Measurements from ENCODE around the gene POC1A.
A peak's percentile ranks its signal among the peaks of the same experiment; 100 is the strongest.
"Not testable (repeated sequence)": the region's sequence is repeated elsewhere in the genome, so short reads cannot be mapped to it uniquely, and the experiment has no call there.

The POC1A gene

GRCh38 chr3:52170217-52170616 is 16.0 kb upstream of the POC1A start:
- H3K9me3 ChIP-seq (ENCODE audit: control insufficient read depth, insufficient read depth, low read length); H3K9ac ChIP-seq (ENCODE audit: low read depth, low read length); H3K36me3 ChIP-seq (ENCODE audit: control insufficient read depth, insufficient read depth, low read length); H3K27me3 ChIP-seq (ENCODE audit: control insufficient read depth, insufficient read depth, low read length); H3K4me1 ChIP-seq (ENCODE audit: control insufficient read depth, insufficient read depth, low read length); H3K4me3 ChIP-seq (ENCODE audit: low read depth, low read length): not testable (repeated sequence)

GRCh38 chr3:52167240-52167639 is 13.0 kb upstream of the POC1A start:
- Histone ChIP-seq H3K4me3 (ENCODE audit: low read depth, low read length) (peak overlapping the region; percentile 31), H3K9me3 (ENCODE audit: control insufficient read depth, insufficient read depth, low read length) (no peaks in the 10 kb centered on the region), H3K36me3 (ENCODE audit: control insufficient read depth, insufficient read depth, low read length) (no peaks in the 10 kb centered on the region), H3K9ac (ENCODE audit: low read depth, low read length) (peak overlapping the region; percentile 41), H3K27me3 (ENCODE audit: control insufficient read depth, insufficient read depth, low read length) (no peaks in the 10 kb centered on the region), H3K4me1 (ENCODE audit: control insufficient read depth, insufficient read depth, low read length) (peaks cover 7% of the 10 kb centered on the region)

- H3K9ac ChIP-seq (ENCODE audit: low read depth, low read length), result no peak overlapping the region
- H3K27me3 ChIP-seq (ENCODE audit: control insufficient read depth, insufficient read depth, low read length), result no peaks in the 10 kb centered on the region
- H3K4me1 ChIP-seq (ENCODE audit: control insufficient read depth, insufficient read depth, low read length), result peaks cover 3% of the 10 kb centered on the region
- no peaks in the 10 kb centered on the region for H3K9me3 ChIP-seq (ENCODE audit: control insufficient read depth, insufficient read depth, low read length)
- no peaks in the 10 kb centered on the region for H3K36me3 ChIP-seq (ENCODE audit: control insufficient read depth, insufficient read depth, low read length)
- no peak overlapping the region for H3K4me3 ChIP-seq (ENCODE audit: low read depth, low read length)
Measured at GRCh38 chr3:52162250-52162872, 8.1 kb upstream of the POC1A start.

DNA sequence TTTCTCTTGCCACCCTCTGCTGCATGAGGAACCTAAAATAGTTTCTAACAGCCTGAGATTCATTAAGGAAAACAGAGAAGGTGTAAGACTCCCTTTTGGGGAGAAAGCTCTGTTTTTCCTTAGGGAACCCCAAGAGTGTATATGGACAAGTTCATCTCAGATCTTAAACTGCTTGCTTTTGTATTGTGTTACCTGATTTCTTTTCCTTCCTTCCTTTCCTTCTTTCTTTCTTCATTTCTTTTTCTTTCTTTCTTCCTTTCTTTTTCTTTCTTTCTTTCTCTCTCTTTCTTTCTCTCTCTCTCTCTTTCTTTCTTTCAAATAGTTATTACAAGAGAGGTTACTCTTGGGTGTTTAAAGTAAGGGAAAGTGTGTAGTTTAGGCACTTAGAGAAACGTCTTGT is 5.3 kb upstream of the POC1A start:
- no peaks in the 10 kb centered on the region for H3K4me1 ChIP-seq (ENCODE audit: control insufficient read depth, insufficient read depth, low read length)
- no peaks in the 10 kb centered on the region for H3K27me3 ChIP-seq (ENCODE audit: control insufficient read depth, insufficient read depth, low read length)
- H3K9ac ChIP-seq (ENCODE audit: low read depth, low read length), result no peak overlapping the region
- H3K9me3 ChIP-seq (ENCODE audit: control insufficient read depth, insufficient read depth, low read length), result no peaks in the 10 kb centered on the region
- H3K36me3 ChIP-seq (ENCODE audit: control insufficient read depth, insufficient read depth, low read length), result no peaks in the 10 kb centered on the region
- no peak overlapping the region for H3K4me3 ChIP-seq (ENCODE audit: low read depth, low read length)

- H3K4me1 ChIP-seq (ENCODE audit: control insufficient read depth, insufficient read depth, low read length), result peaks cover 2% of the 10 kb centered on the region
- H3K9me3 ChIP-seq (ENCODE audit: control insufficient read depth, insufficient read depth, low read length), result no peaks in the 10 kb centered on the region
- no peak overlapping the region for H3K4me3 ChIP-seq (ENCODE audit: low read depth, low read length)
- H3K36me3 ChIP-seq (ENCODE audit: control insufficient read depth, insufficient read depth, low read length), result peaks cover 1% of the 10 kb centered on the region
- no peaks in the 10 kb centered on the region for H3K27me3 ChIP-seq (ENCODE audit: control insufficient read depth, insufficient read depth, low read length)
- no peak overlapping the region for H3K9ac ChIP-seq (ENCODE audit: low read depth, low read length)
Measured at GRCh38 chr3:52155912-52156311, 1.7 kb upstream of the POC1A start.

DNA sequence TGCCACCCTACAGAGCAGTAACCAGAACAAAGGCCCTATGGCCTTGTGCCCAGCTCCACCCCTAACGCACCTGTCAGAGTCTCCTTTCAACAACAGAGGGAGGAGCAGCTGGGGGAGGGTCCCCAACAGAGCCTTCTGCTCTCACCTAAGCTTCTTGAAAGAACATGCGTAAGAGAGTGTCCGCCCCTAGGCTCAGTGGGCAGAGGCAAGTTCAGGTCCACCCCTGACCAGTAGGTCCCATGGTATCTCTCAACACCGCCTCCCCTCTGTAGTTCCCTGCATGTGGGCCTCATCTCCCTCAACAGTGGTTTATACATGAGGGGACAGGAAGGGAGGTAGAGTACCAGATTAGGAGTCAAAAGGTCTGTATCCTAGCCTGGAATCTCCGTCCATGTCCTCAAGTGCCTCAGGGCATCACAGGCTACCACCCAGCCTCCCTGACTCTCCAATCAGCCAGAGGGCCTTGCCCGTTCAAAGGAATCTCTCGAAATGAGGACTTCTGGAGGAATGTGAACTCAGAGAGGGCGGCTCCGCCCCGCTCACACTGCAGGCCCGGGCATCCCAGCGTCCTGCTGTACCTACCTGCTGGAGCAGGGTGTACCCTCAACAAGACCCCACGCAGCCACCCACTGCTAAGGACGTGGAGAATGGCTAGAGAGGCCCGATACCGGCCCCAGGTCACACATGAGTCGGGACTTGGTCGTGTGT is 680 bp downstream of the POC1A start:
- H3K27me3 ChIP-seq (ENCODE audit: control insufficient read depth, insufficient read depth, low read length), result no peaks in the 10 kb centered on the region
- H3K4me3 ChIP-seq (ENCODE audit: low read depth, low read length), result peak overlapping the region; percentile 88
- peaks cover 2% of the 10 kb centered on the region for H3K4me1 ChIP-seq (ENCODE audit: control insufficient read depth, insufficient read depth, low read length)
- H3K9me3 ChIP-seq (ENCODE audit: control insufficient read depth, insufficient read depth, low read length), result no peaks in the 10 kb centered on the region
- peak overlapping the region; percentile 77 for H3K9ac ChIP-seq (ENCODE audit: low read depth, low read length)
- H3K36me3 ChIP-seq (ENCODE audit: control insufficient read depth, insufficient read depth, low read length), result peaks cover 24% of the 10 kb centered on the region

DNA sequence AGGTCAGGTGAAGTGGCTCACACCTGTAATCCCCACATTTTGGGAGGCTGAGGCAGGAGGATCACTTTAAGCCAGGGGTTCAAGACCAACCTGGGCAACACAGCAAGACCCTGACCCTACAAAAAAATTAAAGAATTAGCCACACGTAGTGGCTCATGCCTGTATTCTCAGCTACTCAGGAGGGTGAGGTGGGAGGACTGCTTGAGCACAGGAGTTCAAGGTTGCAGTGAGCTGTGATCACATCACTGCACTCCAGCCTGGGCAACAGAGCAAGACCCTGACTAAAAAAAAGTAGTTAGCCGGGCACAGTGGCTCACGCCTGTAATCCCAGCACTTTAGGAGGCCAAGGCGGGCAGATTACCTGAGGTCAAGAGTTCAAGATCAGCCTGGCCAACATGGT is 2.2 kb downstream of the POC1A start:
- H3K9me3 ChIP-seq (ENCODE audit: control insufficient read depth, insufficient read depth, low read length); H3K4me1 ChIP-seq (ENCODE audit: control insufficient read depth, insufficient read depth, low read length); H3K9ac ChIP-seq (ENCODE audit: low read depth, low read length); H3K4me3 ChIP-seq (ENCODE audit: low read depth, low read length); H3K27me3 ChIP-seq (ENCODE audit: control insufficient read depth, insufficient read depth, low read length): not testable (repeated sequence)
- peaks cover 31% of the 10 kb centered on the region for H3K36me3 ChIP-seq (ENCODE audit: control insufficient read depth, insufficient read depth, low read length)

- Histone ChIP-seq H3K27me3 (ENCODE audit: control insufficient read depth, insufficient read depth, low read length) (no peaks in the 10 kb centered on the region), H3K36me3 (ENCODE audit: control insufficient read depth, insufficient read depth, low read length) (peaks cover 41% of the 10 kb centered on the region), H3K9ac (ENCODE audit: low read depth, low read length) (no peak overlapping the region), H3K9me3 (ENCODE audit: control insufficient read depth, insufficient read depth, low read length) (no peaks in the 10 kb centered on the region), H3K4me1 (ENCODE audit: control insufficient read depth, insufficient read depth, low read length) (peaks cover 2% of the 10 kb centered on the region), H3K4me3 (ENCODE audit: low read depth, low read length) (no peak overlapping the region)
Measured at GRCh38 chr3:52150860-52151259, 3.4 kb downstream of the POC1A start.

DNA sequence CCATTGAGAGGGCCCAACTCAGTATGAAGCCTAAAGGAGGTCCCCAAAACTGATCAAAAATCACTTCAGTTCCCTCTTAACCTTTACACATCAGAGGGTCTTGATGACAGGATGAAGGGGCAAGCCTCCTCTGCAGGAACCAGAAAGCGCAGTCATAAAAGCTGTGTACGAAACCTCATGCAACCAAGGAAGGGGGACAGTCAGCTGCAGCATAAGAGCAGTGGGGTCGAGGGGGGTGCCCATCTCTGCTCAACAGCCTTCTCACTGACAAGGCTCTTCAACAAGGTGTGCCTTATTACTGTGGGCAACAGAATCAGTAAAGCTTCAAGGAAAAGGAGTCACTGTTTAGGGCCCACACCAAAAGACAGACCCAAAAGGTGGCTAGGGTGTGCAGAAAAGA is 3.9 kb downstream of the POC1A start:
- no peaks in the 10 kb centered on the region for H3K27me3 ChIP-seq (ENCODE audit: control insufficient read depth, insufficient read depth, low read length)
- H3K4me1 ChIP-seq (ENCODE audit: control insufficient read depth, insufficient read depth, low read length), result peaks cover 2% of the 10 kb centered on the region
- no peaks in the 10 kb centered on the region for H3K9me3 ChIP-seq (ENCODE audit: control insufficient read depth, insufficient read depth, low read length)
- H3K4me3 ChIP-seq (ENCODE audit: low read depth, low read length), result no peak overlapping the region
- peaks cover 46% of the 10 kb centered on the region for H3K36me3 ChIP-seq (ENCODE audit: control insufficient read depth, insufficient read depth, low read length)
- H3K9ac ChIP-seq (ENCODE audit: low read depth, low read length), result no peak overlapping the region

DNA sequence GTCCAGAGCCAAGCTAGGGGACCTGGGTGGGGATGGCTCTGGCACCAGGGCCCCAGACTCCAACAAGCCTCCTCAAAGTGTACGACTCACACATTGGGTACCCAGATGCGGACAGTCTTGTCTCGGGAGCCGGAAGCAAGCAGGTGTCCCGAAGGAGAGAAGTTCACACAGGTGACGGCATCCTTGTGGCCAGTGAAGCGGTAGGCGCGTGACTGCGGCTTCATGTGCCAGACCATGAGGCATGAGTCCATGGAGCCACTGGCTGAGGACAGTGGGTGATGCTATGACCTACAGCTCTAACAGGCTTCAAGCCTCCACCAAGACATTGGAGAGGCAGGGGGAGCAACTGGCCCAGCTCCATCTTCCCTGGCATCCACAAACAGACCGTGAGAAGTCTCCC is 4.5 kb downstream of the POC1A start:
- Histone ChIP-seq H3K27me3 (ENCODE audit: control insufficient read depth, insufficient read depth, low read length) (no peaks in the 10 kb centered on the region), H3K4me1 (ENCODE audit: control insufficient read depth, insufficient read depth, low read length) (peaks cover 2% of the 10 kb centered on the region), H3K9ac (ENCODE audit: low read depth, low read length) (no peak overlapping the region), H3K36me3 (ENCODE audit: control insufficient read depth, insufficient read depth, low read length) (peaks cover 47% of the 10 kb centered on the region), H3K4me3 (ENCODE audit: low read depth, low read length) (no peak overlapping the region), H3K9me3 (ENCODE audit: control insufficient read depth, insufficient read depth, low read length) (no peaks in the 10 kb centered on the region)

DNA sequence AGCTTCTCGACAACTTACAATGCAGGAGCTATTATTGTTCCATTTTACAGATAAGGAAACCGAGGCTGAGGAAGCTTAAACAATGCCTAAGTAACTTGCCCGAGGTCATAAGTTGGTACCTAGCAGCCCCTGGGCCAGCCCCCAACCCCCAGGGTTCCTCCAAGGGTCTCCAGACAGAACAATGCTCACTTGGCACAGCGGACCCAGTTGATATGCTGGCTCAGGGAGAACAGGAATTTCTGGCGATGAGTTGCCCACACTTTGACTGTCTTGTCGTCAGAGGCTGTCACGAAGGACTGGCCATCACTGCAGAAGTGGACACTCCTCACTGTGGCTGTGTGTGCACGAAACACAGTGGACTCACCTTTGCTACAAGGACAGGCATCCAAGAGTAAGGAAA is 5.2 kb downstream of the POC1A start:
- no peaks in the 10 kb centered on the region for H3K27me3 ChIP-seq (ENCODE audit: control insufficient read depth, insufficient read depth, low read length)
- H3K9me3 ChIP-seq (ENCODE audit: control insufficient read depth, insufficient read depth, low read length), result no peaks in the 10 kb centered on the region
- H3K4me3 ChIP-seq (ENCODE audit: low read depth, low read length), result no peak overlapping the region
- H3K9ac ChIP-seq (ENCODE audit: low read depth, low read length), result no peak overlapping the region
- peaks cover 4% of the 10 kb centered on the region for H3K4me1 ChIP-seq (ENCODE audit: control insufficient read depth, insufficient read depth, low read length)
- H3K36me3 ChIP-seq (ENCODE audit: control insufficient read depth, insufficient read depth, low read length), result peaks cover 49% of the 10 kb centered on the region

DNA sequence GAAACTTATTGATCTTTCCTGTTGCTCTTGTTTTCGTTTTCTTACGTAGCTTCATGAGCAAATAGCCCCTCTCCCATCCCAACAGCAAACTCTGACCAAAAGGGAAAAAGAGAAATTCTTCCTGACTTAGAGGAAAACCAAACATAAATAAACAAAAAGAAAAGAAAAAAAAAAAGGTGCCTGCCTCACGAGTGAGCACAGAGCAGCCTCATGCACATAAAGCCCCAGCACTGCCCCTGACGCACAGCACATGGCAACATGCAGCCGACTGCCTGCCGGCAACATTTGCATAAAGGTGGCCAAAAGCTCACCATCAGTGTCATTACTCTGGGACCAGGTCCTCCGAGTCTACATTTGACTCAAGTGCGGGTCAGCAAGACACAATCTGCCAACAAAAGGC is 6.4 kb downstream of the POC1A start:
- Histone ChIP-seq H3K9ac (ENCODE audit: low read depth, low read length) (no peak overlapping the region), H3K4me3 (ENCODE audit: low read depth, low read length) (no peak overlapping the region), H3K27me3 (ENCODE audit: control insufficient read depth, insufficient read depth, low read length) (no peaks in the 10 kb centered on the region), H3K9me3 (ENCODE audit: control insufficient read depth, insufficient read depth, low read length) (no peaks in the 10 kb centered on the region), H3K36me3 (ENCODE audit: control insufficient read depth, insufficient read depth, low read length) (peaks cover 52% of the 10 kb centered on the region), H3K4me1 (ENCODE audit: control insufficient read depth, insufficient read depth, low read length) (peaks cover 4% of the 10 kb centered on the region)
